NK-92 treated with Interleukin-12 subunit alpha and Interleukin-12 subunit beta, amount 100 ng/mL, for 24 hours (cell line): ENCODE data around the gene EDNRB.
"Not testable (repeated sequence)": the region's sequence is repeated elsewhere in the genome, so short reads cannot be mapped to it uniquely, and the experiment has no call there.

Source experiments
- DNase-seq: peaks from one replicate; lab custom pipeline; 2025; lab: John Stamatoyannopoulos, UW

EDNRB gene

DNA sequence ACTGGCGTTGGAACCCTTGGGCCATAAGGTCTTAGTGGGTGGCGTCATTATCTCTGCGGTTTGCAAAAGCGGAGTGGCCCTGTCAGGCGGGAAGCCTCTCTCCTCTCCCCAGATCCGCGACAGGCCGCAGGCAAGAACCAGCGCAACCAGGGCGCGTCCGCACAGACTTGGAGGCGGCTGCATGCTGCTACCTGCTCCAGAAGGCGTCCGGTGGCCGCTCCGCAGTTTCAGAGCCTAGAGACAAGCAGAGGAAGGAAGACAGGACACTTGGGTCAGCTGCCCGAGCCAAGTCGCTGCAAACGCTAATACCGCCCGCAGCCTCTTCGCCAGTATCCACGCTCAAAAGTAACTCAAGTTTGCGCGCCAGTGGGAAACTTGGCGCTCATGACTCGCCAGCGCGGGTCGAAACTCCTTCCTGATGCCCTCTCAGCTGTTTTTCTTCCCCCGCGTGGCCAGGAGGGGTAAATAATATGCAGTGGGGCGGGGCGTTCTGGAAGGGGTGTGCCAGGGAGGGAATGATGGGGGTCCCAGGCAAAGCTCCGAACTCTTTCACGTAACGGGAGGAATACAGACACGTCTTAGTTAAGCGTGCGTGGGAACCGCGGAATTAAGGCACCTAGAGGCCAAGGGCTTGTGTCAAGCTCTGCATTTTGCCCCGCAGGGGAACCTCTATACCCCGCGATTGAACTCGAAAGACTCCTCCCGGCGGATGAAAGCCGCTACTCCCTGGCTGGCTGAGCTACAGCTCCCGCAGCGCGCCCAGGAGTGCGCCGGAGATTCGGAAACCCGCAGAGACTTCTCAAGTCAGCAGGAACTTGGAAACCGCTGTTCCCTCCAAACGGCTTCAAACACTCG is at the start of gene EDNRB:
EDNRB (minus strand) TSS at position 441 of the 855 bp plus-strand sequence; CDS start at position 183, 258 bp downstream.
- no peak for DNase-seq

DNA sequence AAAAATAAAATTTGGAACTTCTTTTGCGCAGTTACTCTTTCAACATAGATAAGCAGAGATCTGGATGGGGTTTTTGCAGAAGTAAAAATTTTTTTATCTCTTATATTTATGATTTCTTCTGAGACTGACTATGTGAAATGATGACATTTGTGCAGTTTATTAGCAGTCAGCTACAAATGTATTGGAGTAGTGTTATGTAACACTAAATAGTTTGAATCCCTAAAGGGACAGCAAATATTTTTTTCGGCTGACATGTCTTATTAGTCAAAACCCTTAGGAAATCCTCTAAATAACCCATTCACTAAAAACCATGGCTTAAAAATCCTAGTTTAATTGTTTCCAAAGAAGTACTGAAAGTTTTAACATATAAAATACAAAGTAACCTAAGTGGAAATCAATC is 48.0 kb upstream of the EDNRB start:
- no peak for DNase-seq

DNA sequence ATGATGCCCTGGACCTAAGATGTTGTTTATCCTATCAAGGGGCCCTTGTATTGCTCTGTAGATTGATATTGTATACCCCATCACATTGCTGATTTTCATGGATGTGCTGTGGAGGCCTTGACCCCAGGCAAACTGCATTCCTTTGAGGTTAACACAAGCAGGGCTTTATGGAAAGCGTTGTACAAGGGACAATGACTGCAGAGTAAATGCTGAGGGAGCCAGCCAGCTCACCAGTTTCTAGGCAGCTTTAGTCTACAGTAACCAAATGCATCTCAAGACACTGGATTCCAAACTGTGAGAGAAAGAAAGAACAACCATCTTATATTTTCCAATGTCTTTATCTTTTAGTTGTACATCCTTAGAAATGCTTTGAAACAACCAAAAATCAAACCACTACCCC is 34.1 kb upstream of the EDNRB start:
- no peak for DNase-seq

DNA sequence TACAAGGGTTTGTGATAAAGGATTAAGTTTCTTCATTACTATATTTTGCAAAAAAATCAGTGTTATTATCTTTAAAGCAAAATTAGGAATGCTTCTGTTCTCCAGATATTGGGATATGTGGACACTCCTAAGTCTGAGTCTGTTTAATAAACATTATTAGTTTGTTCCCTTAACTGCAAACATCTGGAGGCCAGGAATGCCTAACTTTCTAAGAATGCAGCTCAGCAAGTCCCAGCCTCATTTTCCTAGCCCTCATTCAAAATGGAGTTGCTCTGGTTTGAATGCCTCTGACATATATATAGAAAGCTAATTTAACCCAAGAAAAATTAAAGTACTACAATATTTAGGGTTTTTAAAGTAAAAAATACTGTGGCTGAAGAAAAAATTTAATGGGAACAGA is 33.6 kb upstream of the EDNRB start:
- no peak for DNase-seq

DNA sequence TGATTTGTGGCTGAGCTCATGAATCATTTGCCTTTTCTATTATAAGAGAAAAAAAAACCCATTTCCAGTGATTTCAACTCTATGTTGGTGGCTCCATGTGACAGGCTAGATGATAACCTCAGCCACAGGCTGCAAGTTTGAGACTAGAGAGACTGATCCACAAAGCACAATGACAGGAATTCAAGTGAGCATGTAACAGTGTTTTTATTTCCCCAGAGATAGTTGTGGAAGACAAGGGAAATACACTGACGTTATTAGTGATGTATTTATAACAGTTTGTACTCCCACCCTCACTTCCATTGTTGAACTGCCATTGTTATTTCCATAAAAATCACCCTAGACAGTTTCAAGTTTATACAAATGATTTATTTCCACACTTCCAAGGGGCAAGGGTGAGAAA is 27.9 kb upstream of the EDNRB start:
- no peak for DNase-seq

DNA sequence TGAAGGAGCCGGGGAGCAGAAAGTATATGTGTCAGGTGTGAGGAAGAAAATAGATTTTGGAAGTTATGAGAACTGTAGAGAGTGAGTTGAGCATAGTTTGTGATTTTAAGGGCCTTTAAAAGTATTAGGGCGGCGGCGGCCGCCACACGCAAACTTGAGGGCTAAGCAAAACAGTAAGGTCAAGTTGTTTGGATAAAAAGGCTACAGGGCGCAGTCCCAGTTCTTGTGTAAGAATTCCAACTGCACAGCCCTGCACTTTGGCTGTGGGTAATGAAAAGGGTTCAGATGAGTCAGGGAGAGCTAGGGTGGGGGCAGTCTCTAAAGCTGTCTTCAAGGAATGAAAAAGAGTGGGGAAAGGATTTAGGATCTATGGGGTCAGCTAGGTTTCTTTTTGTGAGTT is 16.4 kb upstream of the EDNRB start:
- DNase-seq = not testable (repeated sequence)

DNA sequence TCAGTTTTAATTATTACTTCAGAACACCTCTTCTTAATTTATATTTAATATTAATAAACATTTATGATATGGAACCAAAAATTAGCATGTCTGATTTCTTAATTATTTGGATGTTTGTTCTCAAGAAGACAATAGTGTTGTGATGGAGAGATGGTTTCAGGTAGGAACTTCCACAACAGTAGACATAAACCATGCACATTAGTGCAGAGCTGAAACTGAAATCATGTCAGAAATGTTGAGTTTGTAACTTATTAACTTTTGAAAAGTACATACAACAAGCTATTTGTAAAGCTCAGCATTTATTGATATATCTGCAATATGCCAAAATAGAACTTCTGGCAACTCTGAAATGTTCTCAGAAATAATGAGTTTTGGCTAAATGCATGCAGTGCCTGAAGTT is 11.8 kb upstream of the EDNRB start:
- DNase-seq = no peak

DNA sequence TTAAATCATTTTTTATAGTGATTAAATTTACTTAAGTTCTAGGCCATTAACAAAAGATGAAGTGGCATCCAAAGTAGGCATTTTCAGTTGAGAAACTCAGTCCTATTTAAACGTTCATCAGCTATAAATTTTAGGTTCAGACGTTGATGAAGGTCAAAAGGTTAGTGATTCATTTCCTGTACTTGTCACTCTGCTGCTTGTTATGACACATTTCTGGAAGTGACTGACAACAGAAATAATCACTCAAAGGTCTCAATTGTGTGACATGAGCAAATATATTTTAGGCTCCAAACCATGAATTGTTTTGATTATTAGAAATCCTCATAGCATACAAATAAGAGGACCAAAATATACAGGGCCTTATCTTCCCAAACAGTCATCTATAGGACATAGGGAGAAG is 10.3 kb upstream of the EDNRB start:
- DNase-seq = no peak

DNA sequence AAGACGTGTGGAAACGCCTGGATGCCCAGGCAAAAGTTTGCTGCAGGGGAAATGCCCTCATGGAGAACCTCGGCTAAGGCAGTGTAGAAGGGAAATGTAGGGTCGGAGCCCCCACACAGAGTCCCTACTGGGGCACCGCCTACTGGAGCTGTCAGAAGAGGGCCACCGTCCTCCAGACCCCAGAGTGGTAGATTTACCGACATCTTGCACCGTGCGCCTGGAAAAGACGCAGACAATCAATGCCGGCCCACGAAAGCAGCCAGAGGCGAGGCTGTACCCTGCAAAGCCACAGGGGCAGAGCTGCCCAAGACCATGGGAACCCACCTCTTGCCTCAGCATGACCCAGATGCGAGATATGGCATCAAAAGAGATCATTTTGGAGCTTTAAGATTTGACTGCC is 7.0 kb upstream of the EDNRB start:
- DNase-seq = no peak

DNA sequence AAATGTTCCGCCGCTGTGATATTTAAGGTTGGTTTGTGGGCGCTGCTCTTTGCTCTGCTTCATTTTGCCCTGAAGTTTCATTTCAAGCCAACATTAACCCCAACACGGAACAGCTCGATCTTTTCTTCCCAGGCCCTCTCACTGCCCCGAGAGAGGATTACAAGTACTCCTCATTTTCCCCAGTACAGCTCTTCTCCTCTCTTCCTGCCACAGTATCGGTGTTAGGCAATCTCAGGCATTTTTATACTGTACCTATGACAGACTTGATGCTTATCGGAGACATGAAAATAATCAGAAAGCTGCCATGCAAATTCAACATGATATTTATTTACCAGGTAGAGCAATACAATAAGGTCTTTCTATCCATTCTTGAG is 1.3 kb upstream of the EDNRB start:
- DNase-seq = no peak

DNA sequence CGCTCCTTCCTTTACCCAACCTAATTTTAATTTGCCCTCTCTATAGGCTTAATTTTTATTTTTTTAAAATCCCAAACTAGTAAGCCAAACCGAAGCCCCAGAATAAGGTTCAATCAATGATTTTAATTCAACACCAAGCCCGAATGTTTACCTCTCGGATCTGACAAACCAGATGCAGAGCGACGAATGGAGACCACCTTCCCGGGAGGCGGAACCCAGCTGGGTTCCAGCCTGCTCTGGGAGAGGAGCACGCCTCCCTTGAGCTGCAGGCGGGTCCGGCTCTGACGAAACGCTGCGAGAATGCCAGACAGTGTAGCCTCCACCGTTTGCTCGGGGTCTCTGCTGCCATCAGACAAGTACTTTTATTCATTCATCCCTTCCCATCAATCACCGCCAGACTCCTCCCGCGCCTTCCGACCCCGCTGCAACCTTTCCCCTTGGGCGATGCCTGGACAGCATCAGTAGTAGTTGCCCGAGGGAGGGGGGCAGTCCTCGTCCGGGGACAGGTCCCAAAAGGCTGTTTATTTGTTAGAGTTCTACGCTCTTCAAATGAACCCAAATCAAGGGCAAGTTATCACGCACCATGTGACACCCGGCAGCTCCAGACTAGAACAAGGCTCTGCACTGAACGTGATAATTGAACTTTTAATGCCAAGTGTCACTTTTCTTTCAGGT is 752 bp upstream of the EDNRB start:
- DNase-seq = no peak

DNA sequence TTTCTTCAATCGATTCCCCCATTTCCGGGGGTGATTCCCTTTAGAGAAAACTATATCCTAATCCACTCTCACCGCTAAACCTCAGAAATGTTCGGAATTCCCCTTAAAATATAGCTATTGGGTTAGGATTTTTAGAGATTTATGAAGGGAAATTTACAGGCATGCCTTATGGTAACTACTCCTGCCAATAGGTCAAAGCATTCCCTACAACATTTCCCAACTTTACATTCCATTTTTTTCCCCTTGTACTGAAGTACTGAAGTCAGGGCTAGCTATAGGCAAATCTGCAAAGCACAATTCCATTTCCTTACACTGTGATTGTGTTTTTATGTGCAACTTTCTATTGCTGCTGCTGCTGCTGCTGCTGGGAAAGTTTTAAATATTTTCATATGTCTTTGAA is 2.1 kb downstream of the EDNRB start:
- DNase-seq = no peak

DNA sequence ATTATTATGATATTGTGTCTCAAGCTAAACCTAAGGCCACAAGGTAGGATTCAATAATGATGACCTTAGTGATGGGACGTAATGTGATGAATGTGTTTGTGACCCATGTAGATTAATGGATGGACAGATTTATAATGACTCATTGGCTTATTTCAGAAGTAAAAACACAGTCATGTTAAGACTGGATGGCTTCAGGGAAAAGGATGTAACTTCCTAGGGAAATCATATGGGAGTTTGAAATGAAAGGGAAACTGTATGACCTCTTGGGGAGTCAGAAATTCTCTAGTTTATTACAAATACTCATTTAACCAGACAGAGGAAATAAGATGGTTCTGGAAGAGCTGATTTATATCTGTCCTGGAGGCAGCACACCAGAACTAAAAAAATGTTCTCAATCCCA is 2.9 kb downstream of the EDNRB start:
- DNase-seq = no peak

DNA sequence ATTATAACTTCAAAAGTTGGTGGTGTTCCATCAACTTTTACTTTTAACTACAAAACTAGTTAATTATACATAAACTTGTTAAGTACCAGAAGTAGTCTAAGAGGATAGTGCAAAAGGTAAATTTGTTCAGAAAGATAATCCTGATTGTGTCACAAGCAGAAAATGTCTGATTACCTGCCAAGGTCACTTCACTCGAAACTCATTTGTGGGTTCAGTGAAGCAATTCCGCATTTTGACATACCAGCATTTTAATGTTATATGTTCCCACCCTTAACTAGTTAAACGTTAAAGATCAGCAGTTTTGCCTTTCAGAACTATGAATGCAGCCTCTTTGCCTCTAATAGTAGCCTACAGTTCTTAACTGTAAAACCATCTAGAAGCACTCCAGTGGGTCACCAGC is 5.6 kb downstream of the EDNRB start:
- DNase-seq = no peak

DNA sequence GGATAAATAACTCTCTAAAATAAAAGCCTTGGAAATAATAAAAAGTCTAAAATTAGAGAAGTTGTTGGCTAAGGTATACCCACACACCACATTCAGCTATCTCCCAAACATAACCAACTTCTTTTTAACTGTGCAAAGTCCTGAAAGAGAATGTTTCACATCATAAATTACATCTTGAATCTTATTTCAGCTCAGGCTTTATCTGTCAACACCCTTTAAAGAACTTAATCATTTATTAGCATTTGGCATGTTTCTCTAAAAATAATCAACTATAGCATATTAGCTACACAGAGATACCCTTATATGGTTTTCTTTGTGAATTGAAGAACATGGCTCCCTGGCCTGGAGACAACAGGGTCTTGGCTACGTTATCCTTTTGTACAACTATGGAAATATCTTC is 6.9 kb downstream of the EDNRB start:
- DNase-seq = no peak

DNA sequence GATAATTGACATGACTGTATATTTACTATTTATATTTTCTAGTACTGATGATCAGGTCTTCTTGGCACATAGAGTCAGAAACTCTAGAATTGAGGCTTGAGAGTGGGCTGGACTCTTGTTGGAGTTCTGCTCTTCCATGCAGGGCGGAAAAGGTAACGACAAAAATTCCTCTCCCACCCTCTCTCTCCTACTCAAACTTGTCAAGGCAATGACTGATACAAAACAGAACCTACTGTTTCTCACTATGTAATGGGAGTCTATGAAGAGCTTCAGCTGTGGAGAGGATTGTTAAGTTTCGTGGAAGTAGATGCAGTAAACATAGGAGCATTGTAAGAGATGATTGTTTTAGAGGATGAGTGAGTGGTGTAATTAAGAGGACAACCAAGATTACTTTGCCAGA is 8.8 kb downstream of the EDNRB start:
- DNase-seq = no peak

DNA sequence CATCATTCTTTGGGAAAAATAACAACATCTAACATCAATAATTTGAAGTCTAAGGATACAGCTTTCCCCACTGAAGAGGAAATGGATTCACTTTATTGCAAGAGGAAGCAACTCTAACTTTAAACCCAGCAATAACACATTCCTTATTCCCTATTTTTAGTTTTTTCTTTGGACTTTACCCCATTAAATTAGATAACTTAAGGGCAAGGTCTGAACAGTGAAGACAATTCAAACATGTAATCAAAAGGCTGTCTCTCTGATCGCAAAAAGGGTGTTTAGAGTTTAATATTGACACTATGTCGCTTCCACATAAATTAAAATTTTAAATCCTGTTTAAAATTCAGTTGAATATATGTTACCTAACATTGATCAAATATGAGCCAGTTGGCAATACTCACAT is 10.1 kb downstream of the EDNRB start:
- no peak for DNase-seq

DNA sequence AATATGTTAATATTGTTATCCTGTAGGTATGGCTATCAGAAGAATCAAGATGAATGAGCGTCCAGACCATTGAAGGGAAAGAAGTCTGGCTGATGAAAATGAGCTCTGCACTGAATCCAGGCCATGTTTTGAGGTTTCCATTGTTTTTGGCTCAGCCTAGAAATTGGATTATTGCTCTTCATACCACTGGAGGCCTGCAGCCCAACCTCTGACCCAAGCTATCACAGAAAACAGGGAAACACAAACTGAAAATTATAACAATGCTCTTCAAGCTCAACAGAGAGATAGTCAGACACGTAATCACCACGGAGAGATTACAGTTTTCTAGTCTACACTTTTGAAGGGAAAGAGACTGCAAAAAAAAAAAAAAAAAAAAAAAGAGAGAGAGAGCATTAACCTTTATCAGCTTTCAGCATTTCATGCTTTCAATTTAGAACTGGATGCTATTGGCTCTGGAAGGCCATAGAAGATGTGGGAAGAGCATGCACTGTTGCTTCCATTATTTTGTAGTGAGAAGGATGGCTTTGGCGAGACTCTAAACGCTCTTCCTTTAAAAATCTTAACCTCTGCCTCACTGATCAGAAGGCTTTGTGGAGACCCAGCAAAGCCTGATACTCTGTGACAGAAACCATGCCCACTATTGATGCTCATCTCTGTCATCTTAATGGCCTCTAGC is 10.8 kb downstream of the EDNRB start:
- no peak for DNase-seq

DNA sequence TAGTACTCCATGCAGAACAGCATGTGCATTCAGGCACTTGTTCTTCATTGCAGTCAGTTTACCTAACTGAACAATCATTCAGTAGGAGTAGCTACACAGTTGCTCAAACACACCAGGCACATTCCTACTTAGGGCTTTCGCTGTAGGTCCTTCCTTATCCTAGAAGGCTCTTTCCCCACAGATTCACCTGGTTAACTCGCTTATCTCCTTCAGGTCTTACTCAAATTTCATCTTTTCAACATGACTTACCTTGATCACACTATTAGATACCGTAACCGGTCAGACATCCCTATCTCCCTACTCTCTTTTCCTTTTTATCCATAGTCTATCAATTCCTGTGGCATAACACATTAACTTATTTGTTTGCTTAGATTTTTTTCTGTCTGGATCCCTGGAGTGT is 14.6 kb downstream of the EDNRB start:
- DNase-seq = no peak

DNA sequence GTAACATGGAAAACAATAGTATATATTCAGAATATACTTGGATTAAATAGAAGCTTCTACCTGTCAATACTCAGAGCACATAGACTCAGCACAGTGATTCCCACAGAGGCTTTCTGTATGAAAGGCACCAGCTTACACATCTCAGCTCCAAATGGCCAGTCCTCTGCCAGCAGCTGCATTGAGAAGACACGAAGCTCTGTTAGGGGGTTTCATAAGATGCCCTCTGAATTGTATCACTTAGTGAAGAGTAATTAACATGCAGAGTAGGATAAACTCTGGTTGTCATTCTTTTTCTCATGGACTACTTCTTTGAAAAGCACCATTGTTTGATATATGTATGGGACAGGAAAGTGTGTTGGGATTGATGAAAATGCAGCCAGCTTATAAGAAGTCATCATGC is 15.2 kb downstream of the EDNRB start:
- no peak for DNase-seq

DNA sequence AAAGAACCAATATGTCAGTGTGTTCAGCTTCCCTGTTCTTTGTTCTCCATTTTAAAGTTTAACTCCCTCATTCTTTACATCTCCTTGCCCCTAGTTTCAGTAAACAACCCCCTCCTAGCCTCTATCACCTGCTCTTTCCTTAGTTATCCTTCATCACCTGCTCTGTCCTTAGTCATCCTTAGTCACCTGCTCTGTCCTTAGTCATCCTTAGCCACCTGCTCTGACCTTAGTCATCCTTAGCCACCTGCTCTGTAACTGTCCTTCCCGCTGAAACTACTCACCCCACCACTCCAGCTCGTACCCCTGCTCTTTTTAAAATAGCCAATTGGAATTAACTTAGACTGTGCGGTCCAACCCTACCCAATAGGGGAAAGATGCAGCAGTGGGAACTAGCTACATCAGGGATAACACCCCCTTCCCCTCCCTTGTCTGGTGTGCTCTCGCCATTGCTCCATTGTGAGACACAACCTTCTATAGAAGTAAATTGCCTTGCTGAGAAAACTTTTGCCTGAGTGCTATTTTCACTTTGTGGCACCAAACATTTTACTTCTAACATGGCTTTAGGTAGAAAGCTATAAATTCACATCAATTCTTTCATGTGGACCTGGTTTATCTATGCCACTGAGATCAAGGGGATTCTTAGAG is 16.2 kb downstream of the EDNRB start:
- DNase-seq = no peak

DNA sequence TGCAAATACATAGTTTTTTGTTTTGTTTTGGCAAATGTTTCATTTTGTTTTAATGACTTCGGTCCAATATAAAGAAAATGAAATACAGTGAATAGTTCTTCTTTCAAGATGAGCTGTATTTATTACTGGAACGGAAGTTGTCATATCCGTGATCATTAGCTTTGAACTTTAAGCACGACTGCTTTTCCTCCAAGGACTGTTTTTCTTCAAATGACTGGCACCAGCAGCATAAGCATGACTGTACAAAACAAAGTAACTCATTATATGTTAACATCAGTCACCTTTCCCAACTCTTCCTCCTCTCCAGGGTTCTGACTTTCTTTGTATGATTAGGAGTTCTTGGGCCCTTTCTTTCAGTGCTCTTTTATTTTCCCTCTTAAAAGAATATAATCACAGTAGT is 20.5 kb downstream of the EDNRB start:
- no peak for DNase-seq

DNA sequence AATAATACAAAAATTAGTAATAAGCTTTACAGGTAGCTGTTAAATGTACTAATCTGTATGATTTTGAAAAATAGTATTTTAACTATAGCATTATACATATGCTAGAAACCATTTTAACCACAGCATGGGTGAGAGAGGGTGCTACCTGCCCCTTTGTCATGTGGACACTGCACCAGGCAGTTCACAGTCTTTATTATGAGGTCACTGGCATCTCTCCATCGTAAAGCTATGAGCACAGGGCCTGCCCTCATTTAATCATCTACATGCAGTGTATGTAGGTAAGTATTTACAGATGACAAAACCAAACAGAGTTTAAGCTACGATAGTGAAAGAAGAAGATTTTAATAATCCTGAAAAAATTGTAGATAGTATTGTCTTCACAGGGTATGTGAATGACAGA is 21.7 kb downstream of the EDNRB start:
- DNase-seq = no peak
